Prostate gland (tissue), 2 donors: ENCODE results near the gene B9D1.

Experiments
- CTCF ChIP-seq, 4 experiments: fragments of 200-600 bp in 2 of 4; fragments of 450-650 bp in 2 of 4; sonication (generic) in 2 of 4; IDR thresholded peaks; 1 replicate in 3 of 4; 2 replicates in 1 of 4; pipeline ENCODE4 v1.5.1; 2016 to 2019; ENCODE audit warnings: antibody characterized with exemption in 4 of 4, mild to moderate bottlenecking in 2 of 4, moderate library complexity in 2 of 4
- POLR2AphosphoS5 ChIP-seq: sonication (generic); formaldehyde crosslinking; IDR thresholded peaks from one replicate; pipeline ENCODE4 v1.6.1; 2017; ENCODE audit warnings: antibody characterized with exemption

- TF ChIP-seq CTCF (IDR thresholded peaks at IDR 0.05) (no peak), POLR2AphosphoS5 (no peak)
Observed at GRCh38 chr17:19381361-19381740, 18.8 kb upstream of the B9D1 start.
